ENCODE data around the gene GUSB.

DNA sequence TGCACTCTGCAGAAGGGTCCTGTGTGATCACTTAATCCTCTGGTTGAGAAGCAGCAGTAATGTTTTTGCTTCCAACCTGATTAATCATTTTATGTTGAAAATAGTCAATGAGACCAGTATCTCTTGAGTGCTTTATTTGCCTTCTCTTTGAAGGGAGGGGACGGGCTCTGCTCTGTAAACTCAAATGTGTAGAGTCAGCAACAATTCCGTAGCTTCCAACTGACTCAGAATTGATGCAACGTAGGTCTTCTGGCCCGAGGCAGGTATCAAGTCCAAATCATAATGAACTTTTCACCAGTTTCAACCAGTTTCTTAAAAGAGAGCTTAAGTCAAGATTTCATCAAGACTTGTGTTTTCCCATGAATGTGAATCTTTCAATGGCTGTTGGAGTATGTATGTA lies 26.3 kb downstream of the GUSB start:
- TF ChIP-seq MAX (IDR thresholded peaks at IDR 0.05; ENCODE audit: insufficient read depth, insufficient read length) (no peak), POLR2AphosphoS5 (IDR thresholded peaks at IDR 0.05; ENCODE audit: insufficient read depth, low read depth, low read length) (no peak), CTCF (IDR thresholded peaks at IDR 0.05; ENCODE audit: extremely low read depth in 1 of 2, insufficient read depth in 1 of 2, low read depth in 1 of 2, low read length in 2 of 2) (no peak), EZH2 (IDR thresholded peaks at IDR 0.05; ENCODE audit: borderline replicate concordance, low read depth, low read length, severe bottlenecking) (no peak), POLR2A (IDR thresholded peaks at IDR 0.05; ENCODE audit: low read depth, low read length) (no peak)
